ENCODE results near the gene SLC10A2.

DNA sequence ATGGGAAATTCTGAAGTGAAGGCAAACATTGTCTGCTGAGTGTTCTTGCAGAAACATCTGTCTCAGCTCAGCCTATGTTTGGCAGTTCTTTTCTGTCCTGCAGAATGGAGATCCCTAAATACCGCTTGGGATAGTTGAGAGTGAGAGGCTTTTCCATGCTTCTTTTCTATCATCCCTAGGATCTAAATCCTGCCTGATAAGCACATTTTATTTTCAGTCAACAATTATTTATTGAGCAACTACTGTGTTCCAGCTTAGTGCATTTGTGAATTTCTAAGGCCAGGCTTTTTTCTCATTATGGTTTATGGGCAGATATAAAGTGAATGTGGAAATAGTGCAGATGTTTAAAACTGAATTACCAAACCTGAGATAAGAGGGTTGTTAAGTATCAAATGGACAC lies 62.6 kb downstream of the SLC10A2 start:
- TF ChIP-seq CTCF (conservative IDR thresholded peaks at IDR 0.05; ENCODE audit: low read length) (no peak), EZH2phosphoT487 (IDR thresholded peaks at IDR 0.05; ENCODE audit: borderline replicate concordance) (no peak)
